Right ventricle myocardium superior (tissue), 1 donor: ENCODE data around the gene SEC61B. TPM values are rescaled to one million over a fixed set of nuclear protein-coding genes. Genes with fewer than 3 reads are reported as not detected.

Experiments used
- ATAC-seq: fragments of 200-7000 bp; cut with Tn5 transposase; one replicate; pipeline ENCODE4 v1.9.1; 2020; ENCODE audit warnings: mild to moderate bottlenecking; ENCODE audit not compliant: poor library complexity
- DNase-seq: peaks from one replicate; pipeline ENCODE4 v3.0.0-alpha.2; 2020
- intact Hi-C: fragments of 100-400 bp; cut with DNase I; formaldehyde crosslinking; loops from one replicate; pipeline ENCODE4 v1.11.2; 2022
- total RNA-seq: library from RNA; stranded (reverse); fragmentation: NEBNext Ultra II Directional; extraction: Animal tissue kit (Norgen Biotek cat#: 25700); gene quantifications from one replicate; pipeline ENCODE4 v1.2.1, GENCODE V29; 2021
- donor health status: DM: no; HTN: yes; CAD: no; lungs with severe emphysema.

The SEC61B gene
- total RNA-seq, 1 donor from 2014 or later = 41.9 TPM

DNA sequence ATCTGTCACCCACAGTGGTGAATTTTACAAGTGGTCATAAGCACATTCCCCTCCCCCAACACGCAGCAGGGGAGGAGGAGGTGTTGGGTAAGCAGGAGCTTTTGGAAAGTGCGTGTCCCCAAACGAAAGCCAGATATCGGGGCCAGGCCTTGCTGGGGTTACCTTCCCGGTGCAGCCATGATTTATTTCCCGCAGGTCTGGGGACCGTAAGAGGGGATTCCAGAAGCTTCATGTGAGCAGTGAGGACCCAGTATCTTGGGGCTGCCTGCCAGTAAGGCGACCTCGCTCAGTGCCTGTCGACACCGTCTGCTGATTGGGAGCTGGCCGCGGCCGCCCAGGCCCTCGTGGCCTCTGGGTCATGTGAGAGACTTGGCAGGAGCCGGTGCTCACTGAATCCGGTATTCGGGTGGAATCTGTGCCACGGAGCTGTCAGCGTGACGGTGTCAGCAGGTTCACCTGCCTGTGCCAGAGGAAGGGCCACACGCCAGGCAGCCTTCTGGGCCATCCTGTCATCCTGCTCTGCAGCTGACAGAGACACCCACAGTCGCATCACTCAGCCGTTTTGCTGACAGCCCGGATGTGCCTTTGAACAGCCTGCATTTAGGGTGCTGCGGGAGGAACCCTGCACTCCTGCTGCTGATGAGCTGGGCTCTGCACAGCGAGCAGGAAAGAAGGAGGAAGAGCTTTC is 37.3 kb downstream of the SEC61B start:
- intact Hi-C loops = no loop called here
- ATAC-seq (peak; percentile 96), DNase-seq (peak; percentile 94)

GRCh38 chr9:99261923-99262322 is 39.8 kb downstream of the SEC61B start:
- ATAC-seq (no peak), DNase-seq (no peak)
- intact Hi-C loops = no loop called here

GRCh38 chr9:99262949-99263418 is 40.9 kb downstream of the SEC61B start:
- ATAC-seq = no peak
- no peak for DNase-seq
- intact Hi-C loops = no loop called here

DNA sequence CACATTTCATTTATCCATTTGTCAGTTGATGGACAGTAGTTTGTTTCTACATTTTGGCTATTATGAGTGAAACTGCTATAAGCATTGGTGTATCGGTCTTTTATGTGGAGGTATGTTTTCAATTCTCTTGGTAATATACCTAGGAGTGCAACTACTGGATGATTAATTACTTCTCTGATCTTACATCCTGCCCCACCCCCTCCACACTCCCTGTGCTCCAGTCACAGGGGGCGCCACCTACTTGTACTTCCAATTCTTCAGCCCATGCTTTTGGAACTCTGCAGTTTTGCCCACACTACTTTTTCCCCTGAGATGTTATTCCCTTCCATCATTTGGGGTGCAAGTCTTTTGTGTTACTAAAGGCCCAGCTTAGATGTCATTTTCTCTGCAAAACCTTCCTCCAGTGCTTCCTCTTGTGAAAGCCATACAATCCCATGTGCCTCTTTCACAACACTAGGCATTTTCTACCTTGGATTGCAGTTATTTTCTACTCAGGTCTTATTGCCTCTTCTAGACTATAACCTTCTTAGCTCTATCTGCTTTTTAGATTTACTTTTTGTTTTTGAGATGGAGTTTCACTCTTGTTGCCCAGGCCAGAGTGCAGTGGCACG is 42.1 kb downstream of the SEC61B start:
- intact Hi-C loops = no loop called here
- no peak for ATAC-seq
- no peak for DNase-seq

- DNase-seq (no peak), ATAC-seq (no peak)
- intact Hi-C loops = no loop called here
Observed at GRCh38 chr9:99265691-99266090, 43.6 kb downstream of the SEC61B start.

DNA sequence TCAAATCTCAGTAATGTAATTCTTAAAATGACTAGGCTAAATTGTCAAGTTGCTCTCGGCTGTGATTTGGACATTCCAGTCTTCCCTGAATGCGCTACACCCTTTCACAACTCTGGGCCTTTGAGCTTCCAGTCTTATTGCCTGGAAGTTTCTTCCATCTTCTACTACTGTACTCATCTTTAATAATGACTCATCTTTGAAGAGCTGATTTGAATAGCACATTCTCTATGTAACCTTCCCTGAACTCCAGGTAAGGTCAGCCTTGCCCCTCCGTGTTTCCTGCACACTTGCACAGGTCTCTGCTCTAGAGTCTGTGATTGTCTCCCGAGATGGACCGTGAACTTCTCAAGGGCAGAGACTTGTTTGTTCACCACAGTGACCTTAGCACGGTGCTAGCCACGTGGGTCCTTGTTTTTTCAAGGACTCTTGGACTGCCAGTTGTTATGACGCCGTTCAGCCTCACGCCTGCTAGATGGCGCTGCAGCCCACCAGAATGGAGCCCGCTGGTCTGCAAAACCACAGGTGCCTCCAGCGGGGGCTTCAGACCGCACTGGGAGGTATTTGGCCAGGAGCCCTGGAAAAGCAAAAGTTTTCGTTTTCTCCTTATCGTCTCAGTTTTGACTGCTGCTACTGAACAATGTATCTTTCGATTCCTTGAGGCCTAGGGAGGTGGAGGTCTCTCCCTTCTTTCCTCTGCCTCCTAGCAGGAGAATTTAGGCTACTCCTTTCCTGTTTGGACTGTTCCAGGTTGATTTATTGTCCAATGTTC is 44.4 kb downstream of the SEC61B start:
- ATAC-seq = peak; percentile 88
- intact Hi-C loops = no loop called here
- DNase-seq = peak; percentile 78

DNA sequence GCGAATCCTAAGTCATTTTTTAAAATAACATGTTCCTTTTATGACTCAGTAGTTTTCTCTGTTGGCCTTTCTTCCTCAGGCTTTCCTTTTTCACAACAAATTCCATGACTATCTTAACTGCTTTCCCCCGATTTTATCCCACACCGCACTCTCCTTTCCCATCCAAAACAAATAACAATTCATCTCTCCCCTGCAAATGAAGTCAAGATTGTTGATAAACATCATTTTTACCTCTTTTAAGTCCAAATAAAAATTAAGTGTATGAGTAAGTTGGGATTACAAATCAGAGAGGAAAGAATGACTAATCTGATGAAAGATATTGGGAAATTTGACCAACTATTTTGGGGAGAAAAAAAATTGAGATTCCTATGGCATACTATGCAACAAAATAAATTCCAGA is 47.3 kb downstream of the SEC61B start:
- no peak for ATAC-seq
- DNase-seq = no peak
- intact Hi-C loops = no loop called here

- intact Hi-C loops = no loop called here
- ATAC-seq (no peak), DNase-seq (no peak)
Observed at GRCh38 chr9:99270491-99270890, 48.4 kb downstream of the SEC61B start.

DNA sequence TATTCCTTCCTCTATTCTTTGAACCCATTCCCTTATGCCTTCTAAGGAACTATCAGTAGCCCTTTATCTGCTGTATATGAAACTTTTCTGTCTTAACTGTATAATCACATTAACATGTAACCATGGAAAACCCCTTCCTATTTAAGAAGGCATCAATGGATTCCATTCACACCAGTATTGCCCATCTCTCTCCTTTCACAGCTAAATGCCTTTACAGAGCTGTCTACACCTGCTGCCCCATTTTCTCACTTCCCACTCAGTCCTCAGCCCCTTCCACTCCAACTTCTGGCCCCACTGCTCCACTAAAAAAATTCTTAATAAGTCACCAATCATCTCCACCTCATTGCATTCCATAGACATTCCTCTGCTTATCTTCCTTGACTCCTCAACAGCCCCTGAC is 50.8 kb downstream of the SEC61B start:
- intact Hi-C loops = no loop called here
- no peak for DNase-seq
- ATAC-seq = no peak

DNA sequence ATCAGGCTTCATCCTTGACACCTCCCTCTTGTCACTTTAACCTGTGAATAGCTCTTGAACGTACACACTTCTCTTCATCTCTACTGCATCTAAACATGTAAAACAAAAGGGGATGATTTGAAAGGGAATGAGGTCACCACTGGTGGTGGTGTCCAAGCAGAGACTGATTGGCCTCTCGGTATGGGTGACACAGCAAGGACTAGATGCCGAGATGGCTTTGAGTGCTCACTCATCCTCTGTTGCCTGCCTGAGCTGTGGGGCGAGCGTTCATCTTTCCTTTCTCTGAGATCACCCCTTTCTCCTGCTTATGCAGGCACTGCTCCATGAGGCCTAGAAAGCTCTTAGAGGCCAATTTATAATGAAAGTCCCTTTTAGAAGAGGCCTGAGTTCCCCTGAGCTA is 51.9 kb downstream of the SEC61B start:
- DNase-seq = no peak
- intact Hi-C loops = no loop called here
- ATAC-seq = no peak

GRCh38 chr9:99274495-99274894 is 52.4 kb downstream of the SEC61B start:
- intact Hi-C loops = no loop called here

More at GRCh38 chr9:99274495-99274894, 52.4 kb downstream of the SEC61B start:
- ATAC-seq = no peak
- DNase-seq = no peak

Other genes starting within 250 kb of the SEC61B start
- gene TGFBR1, start 117.2 kb upstream of the SEC61B start, total RNA-seq = 11.9 TPM
- 14.4 TPM for gene ALG2, start 340 bp upstream of the SEC61B start, total RNA-seq